A673 (cell line): ENCODE data around the gene BATF. TPM values are rescaled to one million over a fixed set of nuclear protein-coding genes. Genes with fewer than 3 reads are reported as not detected.

Source experiments
- BruUV-seq: library from RNA; stranded (reverse); fragments of 400-500 nt; replicated peaks from 2 replicates; lab custom pipeline; 2021; lab: Mats Ljungman, UMichigan
- CTCF ChIA-PET: fragments of 300-600 bp; sonication (Branson Sonifier 250); formaldehyde crosslinking; loops from one replicate; lab custom pipeline; 2022; ENCODE audit warnings: antibody characterized with exemption; lab: Charles Lee
- POLR2A ChIA-PET: fragments of 300-600 bp; sonication (Branson Sonifier 250); formaldehyde crosslinking; loops from one replicate; lab custom pipeline; 2022; ENCODE audit warnings: antibody characterized with exemption; ENCODE audit not compliant: low non-redundant PET; lab: Charles Lee
- DNase-seq: peaks from one replicate; pipeline ENCODE4 v3.0.0-alpha.2; 2015; ENCODE audit warnings: low spot score
- H3K27ac ChIP-seq: fragments of 200-600 bp; sonication (generic); 2 replicates; pipeline ENCODE4 v1.5.1; 2016; ENCODE audit warnings: mixed run types, low read depth, mild to moderate bottlenecking, mixed read lengths, antibody characterized with exemption, low read length; ENCODE audit not compliant: poor library complexity, severe bottlenecking
- H3K27me3 ChIP-seq: fragments of 200-600 bp; sonication (generic); replicated peaks from 2 replicates; pipeline ENCODE4 v1.6.1; 2017; ENCODE audit warnings: mixed run types, low read depth, mild to moderate bottlenecking, mixed read lengths, antibody characterized with exemption, low read length; ENCODE audit not compliant: insufficient read depth, poor library complexity
- H3K36me3 ChIP-seq: fragments of 200-600 bp; sonication (generic); 2 replicates; pipeline ENCODE4 v1.6.1; 2016; ENCODE audit warnings: mixed run types, mild to moderate bottlenecking, mixed read lengths, antibody characterized with exemption, low read length; ENCODE audit not compliant: insufficient read depth, poor library complexity, severe bottlenecking
- H3K4me1 ChIP-seq: fragments of 200-600 bp; sonication (generic); 2 replicates; pipeline ENCODE4 v1.6.1; 2017; ENCODE audit warnings: mixed run types, mild to moderate bottlenecking, mixed read lengths, antibody characterized with exemption, low read length; ENCODE audit not compliant: insufficient read depth, poor library complexity, severe bottlenecking
- H3K4me3 ChIP-seq: fragments of 200-600 bp; sonication (generic); 2 replicates; pipeline ENCODE4 v1.5.1; 2016; ENCODE audit warnings: low read depth, mixed run types, mild to moderate bottlenecking, mixed read lengths, low read length; ENCODE audit not compliant: poor library complexity, severe bottlenecking
- H3K9me3 ChIP-seq: fragments of 200-600 bp; sonication (generic); 2 replicates; pipeline ENCODE4 v1.6.1; 2016; ENCODE audit warnings: mixed run types, low read depth, mild to moderate bottlenecking, mixed read lengths, antibody characterized with exemption, low read length; ENCODE audit not compliant: poor library complexity, severe bottlenecking
- CTCF ChIP-seq: fragments of 300-800, 200-600 bp; sonication (generic); conservative IDR thresholded peaks from 2 replicates; pipeline ENCODE4 v1.5.1; 2017; ENCODE audit warnings: low read depth, mild to moderate bottlenecking, antibody characterized with exemption, low read length, moderate library complexity, mixed read lengths
- EZH2 ChIP-seq: fragments of 200-600 bp; sonication (generic); IDR thresholded peaks from 2 replicates; pipeline ENCODE4 v1.6.1; 2017; ENCODE audit warnings: borderline replicate concordance, low read depth, mild to moderate bottlenecking, mixed read lengths, antibody characterized with exemption, low read length; ENCODE audit not compliant: poor library complexity, severe bottlenecking
- intact Hi-C: fragments of 100-400 bp; cut with micrococcal nuclease; formaldehyde crosslinking; loops from one replicate; pipeline ENCODE4 v1.10.0; 2022; ENCODE audit not compliant: unreplicated experiment
- total RNA-seq: library from RNA; stranded (reverse); gene quantifications from 2 replicates; pipeline ENCODE4 v1.2.3, GENCODE V29; 2021

BATF gene
- total RNA-seq, 1 experiment from 2014 or later: not detected

GRCh38 chr14:75587388-75587787, 65.1 kb downstream of the BATF start:
- Histone ChIP-seq H3K36me3 (no peaks in the 10 kb centered on the region), H3K4me1 (no peaks in the 10 kb centered on the region), H3K9me3 (no peaks in the 10 kb centered on the region), H3K27me3 (peaks cover 5% of the 10 kb centered on the region), H3K4me3 (no peak overlapping the region), H3K27ac (no peak overlapping the region)
- intact Hi-C loops: no loop called here
- BruUV-seq: no TSS peak
- no peak for TF ChIP-seq EZH2
- no peak for TF ChIP-seq CTCF
- ChIA-PET CTCF (no interaction called here), POLR2A (no interaction called here)
- DNase-seq: no peak

- TF ChIP-seq CTCF (no peak), EZH2 (no peak)
- Histone ChIP-seq H3K9me3 (no peaks in the 10 kb centered on the region), H3K4me3 (no peak overlapping the region), H3K4me1 (no peaks in the 10 kb centered on the region), H3K27ac (no peak overlapping the region), H3K36me3 (no peaks in the 10 kb centered on the region), H3K27me3 (peaks cover 5% of the 10 kb centered on the region)
- CTCF ChIA-PET: no interaction called here
- intact Hi-C loops: no loop called here
- DNase-seq: no peak
- POLR2A ChIA-PET: no interaction called here
- BruUV-seq: no TSS peak
Measured at GRCh38 chr14:75589931-75590330, 67.7 kb downstream of the BATF start.

GRCh38 chr14:75591331-75591946, 69.2 kb downstream of the BATF start:
- no TSS peak for BruUV-seq
- ChIA-PET POLR2A (no interaction called here), CTCF (no interaction called here)
- DNase-seq: no peak
- Histone ChIP-seq H3K27me3 (peaks cover 5% of the 10 kb centered on the region), H3K36me3 (no peaks in the 10 kb centered on the region), H3K4me1 (no peaks in the 10 kb centered on the region), H3K27ac (no peak overlapping the region), H3K9me3 (no peaks in the 10 kb centered on the region), H3K4me3 (no peak overlapping the region)
- TF ChIP-seq CTCF: no peak; the same call in 1 of the 2 replicates
- TF ChIP-seq EZH2: no peak
- intact Hi-C loops: no loop called here
